ENCODE results near the gene CARMIL3.

DNA sequence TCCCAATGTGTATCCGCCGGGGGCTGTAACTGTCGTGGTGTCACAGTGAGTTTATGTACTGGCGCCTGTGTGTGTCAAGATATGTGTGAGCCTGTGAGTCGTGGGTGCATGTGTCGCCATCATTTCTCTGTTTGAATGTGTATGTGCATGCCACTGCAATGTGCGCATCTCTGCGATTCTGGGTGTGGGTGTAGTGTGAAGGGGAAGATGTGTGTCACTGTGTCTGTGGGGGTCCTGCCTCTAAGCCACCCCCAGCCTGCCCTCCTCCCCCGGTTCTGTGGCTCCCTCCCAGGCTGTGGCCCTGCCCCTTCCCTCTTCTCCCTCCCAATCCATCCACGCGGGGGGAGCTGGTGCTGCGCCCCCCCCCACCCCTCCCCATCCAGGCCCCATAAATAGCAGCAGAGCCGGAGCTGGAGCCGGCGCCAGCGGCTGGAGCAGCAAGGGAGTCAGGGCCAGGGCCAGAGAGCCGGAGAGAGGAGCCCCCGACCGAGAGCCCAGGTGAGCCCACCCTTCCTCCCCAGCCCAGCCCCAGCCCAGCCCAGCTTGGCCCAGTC is 19.4 kb downstream of the CARMIL3 start, which contains the start of gene CPNE6:
- TF ChIP-seq, protein P1, sequence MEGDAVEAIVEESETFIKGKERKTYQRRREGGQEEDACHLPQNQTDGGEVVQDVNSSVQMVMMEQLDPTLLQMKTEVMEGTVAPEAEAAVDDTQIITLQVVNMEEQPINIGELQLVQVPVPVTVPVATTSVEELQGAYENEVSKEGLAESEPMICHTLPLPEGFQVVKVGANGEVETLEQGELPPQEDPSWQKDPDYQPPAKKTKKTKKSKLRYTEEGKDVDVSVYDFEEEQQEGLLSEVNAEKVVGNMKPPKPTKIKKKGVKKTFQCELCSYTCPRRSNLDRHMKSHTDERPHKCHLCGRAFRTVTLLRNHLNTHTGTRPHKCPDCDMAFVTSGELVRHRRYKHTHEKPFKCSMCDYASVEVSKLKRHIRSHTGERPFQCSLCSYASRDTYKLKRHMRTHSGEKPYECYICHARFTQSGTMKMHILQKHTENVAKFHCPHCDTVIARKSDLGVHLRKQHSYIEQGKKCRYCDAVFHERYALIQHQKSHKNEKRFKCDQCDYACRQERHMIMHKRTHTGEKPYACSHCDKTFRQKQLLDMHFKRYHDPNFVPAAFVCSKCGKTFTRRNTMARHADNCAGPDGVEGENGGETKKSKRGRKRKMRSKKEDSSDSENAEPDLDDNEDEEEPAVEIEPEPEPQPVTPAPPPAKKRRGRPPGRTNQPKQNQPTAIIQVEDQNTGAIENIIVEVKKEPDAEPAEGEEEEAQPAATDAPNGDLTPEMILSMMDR (conservative IDR thresholded peaks at IDR 0.05) = no peak
- TF ChIP-seq ZFX (IDR thresholded peaks at IDR 0.05) = no peak

Measured in C4-2B (cell line).